GM21381 (cell line): Measurements from ENCODE around the gene RAVER2.
"Not testable (repeated sequence)": the region's sequence is repeated elsewhere in the genome, so short reads cannot be mapped to it uniquely, and the experiment has no call there.

Experiments
- ATAC-seq: cut with Tn5 transposase; IDR thresholded peaks from one replicate; pipeline ENCODE4 v1.9.1; 2021; ENCODE audit warnings: mild to moderate bottlenecking, moderate library complexity; ENCODE audit not compliant: unreplicated experiment

Gene RAVER2

DNA sequence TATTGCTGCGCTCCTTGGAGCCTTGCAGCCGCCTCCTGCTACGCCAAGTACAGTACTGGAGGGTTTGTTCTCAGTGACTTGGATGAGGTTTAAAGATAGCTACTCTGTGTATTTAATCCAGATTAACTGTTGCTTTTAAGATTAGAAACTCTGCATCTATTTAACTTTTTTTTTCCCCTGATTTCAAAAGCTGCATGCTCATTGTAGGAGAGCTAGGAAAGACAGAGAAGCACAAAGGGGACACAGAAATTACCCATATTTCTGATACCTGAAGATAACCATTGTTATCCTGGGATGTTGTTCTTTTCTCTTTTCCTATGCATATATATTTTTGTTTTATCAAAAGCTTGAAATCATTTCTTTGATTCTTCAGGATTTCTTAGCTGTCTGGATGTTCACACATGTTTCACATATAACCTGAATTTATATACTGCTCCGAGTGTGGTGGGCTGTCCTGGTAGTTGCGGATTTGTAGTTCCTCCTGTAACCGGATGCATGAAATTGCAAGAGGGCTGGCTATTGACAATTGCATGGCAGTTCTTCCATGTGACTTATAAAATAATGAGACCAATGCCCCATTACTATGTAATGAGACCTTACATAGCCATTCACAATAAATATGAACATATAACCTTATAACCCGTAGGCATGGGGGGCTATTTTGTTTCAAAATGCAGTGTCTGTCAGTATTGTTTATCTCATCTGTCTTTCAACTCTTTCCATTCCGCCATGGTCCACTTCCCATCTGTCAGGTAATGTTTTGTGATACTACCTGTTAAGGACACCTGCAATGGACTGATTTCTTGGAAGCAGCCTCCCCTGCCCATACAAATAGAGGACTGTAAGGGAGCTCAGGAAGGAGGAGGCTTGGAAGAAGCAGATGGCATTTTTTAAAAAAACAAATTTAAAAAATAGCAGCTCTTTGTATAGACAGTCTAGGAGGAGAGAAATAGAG lies 1.4 kb downstream of the RAVER2 start:
- no peak for ATAC-seq

GRCh38 chr1:64748222-64748621 lies 3.3 kb downstream of the RAVER2 start:
- no peak for ATAC-seq

DNA sequence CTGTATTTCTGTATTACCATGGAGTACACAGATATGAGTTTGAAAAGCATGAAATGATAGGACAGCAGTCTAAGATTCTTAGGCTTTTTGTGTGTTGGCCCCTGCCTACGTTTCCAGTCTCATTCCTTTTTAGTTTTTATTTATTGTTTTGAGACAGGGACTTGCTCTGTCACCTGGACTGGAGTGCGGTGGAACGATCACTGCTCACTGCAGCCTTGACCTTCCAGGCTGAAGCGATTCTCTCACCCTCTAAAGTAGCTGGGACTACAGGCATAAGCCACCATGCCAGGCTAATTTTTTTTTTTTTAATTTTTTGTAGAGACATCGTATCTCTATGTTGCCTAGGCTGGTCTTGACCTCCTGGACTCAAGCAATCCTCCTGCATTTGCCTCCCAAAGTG lies 3.8 kb downstream of the RAVER2 start:
- no peak for ATAC-seq

- ATAC-seq, result no peak
Observed at GRCh38 chr1:64750092-64750491, 5.2 kb downstream of the RAVER2 start.

DNA sequence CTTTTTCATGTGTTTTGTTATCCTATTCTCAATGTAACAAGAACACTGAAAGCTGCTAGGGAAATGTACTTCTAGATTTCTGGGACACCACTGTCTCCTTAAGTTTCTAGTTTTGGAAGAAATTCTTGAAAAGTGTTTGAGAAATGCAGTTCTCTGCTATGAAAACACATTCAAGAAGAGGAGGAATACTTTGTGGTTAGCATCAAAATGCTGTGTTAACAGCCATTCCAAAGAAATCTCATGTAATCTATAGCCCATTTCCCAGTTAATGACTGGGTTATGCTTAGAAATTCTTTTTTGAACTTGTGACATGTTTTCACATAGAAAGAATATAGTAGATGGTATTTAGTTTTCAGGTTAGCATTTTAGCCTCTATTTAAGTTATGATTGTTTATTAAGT lies 6.0 kb downstream of the RAVER2 start:
- ATAC-seq, result no peak

DNA sequence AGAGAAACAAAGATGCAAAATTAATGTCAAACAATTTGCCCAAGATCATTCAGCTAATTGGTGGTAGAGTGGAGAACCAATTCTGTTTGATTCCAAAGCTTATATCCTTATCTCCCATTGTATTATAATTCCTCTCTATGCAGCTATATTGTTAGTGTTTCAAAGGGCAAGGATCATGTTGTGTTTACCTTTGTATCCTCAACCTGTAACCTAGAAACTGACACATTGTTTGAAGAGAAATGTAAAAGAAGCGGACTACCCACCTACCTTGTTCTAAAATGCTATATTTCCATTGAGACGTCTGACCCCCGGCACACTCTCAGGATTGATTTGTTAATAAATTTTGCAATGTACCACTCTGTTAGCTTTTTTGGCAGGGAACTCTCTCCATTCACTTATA lies 9.3 kb downstream of the RAVER2 start:
- ATAC-seq, result no peak

DNA sequence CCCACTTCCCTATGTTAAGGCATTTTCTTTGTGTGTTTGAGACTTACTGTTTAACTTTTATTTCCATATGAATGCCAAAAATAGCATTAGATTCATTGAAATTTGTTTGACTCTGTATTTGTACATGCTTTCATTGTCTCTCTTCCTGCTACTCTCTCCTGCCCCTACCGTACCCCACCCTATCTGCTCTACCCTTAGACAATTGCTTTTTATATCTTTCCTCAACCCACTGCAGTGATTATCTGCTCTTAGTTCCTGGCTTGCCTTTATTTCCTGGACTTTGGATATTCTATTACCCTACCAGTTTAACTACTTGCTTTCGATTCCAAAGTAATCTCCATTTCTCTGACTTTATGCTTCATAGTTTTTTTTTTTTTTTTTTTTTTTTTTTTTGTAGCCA lies 10.5 kb downstream of the RAVER2 start:
- no peak for ATAC-seq

DNA sequence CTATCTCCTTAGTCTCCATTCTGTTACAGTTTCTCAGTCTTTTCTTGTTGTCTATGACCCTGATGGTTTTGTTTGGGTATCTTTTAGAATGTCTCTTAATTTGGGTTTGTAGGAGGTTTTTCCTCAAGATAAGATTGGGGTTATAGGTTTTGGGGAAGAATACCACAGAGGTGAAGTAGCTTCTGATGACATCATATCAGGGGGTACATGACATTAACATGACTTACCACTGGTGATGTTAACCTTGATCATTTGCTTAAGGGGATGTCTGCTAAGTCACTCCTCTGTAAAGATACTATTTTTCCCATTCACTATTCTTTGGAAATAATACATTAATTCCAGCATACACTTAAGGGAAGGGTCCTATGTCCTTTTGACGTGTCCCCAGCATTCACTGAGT lies 11.9 kb downstream of the RAVER2 start:
- ATAC-seq, result no peak

DNA sequence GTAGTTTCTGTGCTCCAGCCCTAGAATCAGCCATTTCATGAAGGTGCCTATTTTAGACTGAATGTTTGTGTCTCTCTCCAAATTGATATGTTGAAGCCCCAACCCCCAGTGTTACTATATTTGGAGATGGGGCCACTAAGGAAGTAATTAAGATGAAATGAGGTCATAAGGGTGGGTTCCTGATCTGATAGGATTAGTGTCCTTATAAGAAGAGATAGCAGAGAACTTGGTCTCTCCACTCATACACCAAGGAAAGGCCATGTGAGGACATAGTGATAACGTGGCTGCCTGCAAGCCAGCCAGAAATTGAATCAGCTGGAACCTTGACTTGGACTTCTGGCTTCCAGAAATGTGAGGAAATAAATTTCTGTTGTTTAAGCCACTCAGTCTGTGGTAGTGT lies 12.3 kb downstream of the RAVER2 start:
- ATAC-seq, result no peak

DNA sequence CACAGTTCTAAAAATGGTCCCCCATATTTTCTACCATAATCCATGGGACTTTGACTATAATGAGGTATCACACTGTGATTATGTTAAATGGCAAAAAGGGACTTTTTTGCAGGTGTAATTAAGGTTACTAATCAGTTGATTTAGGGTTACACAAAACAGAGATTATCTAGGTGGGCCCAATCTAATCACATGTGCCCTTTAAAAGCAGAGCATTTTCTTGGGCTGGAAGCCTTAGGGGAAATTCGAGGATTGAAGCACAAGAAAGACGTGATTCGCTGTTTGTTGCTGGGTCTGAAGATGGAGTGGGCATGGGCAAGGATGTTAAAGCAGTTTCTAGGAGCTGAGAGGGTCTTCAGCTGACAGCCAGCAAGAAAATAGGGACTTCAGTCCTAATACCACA lies 13.4 kb downstream of the RAVER2 start:
- no peak for ATAC-seq

DNA sequence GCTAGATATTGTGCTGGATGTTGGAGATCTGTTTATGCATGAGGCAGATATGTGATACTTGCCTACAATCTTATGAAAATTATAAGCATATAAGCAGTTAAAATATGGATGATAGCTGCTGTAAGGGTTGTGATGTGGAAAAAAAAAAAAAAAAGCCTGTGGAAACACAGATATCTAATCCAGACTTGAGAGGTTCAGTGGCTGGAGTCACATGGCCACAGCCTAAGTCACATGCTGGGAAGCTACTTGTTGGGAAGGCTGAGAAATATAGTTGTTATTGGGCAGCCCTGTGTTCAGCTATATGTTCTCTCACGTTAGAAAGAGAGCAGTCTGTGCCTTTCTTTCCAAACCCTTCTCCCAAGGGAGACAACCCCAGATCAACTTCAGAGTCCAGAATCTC lies 15.1 kb downstream of the RAVER2 start:
- no peak for ATAC-seq

DNA sequence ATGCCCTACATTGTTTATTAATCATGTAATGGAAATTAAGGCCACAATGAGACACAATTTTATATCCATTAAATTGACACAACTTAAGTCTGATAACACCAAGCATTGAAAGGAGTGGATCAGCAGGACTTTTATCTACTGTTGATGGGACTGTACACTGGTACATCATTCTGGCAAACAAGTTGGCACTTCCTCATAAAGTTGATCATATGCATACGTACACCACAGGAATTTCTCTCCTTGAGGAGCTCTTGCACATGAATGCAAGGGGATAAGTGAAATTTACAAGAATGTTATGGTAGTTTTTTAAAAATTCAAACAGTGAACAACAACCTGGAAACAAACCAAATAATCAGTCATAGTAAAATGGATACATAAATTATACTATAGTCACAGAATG lies 20.1 kb downstream of the RAVER2 start:
- ATAC-seq, result no peak

- ATAC-seq, result no peak
Observed at GRCh38 chr1:64765826-64766225, 21.0 kb downstream of the RAVER2 start.

GRCh38 chr1:64766429-64766828 lies 21.6 kb downstream of the RAVER2 start:
- no peak for ATAC-seq

DNA sequence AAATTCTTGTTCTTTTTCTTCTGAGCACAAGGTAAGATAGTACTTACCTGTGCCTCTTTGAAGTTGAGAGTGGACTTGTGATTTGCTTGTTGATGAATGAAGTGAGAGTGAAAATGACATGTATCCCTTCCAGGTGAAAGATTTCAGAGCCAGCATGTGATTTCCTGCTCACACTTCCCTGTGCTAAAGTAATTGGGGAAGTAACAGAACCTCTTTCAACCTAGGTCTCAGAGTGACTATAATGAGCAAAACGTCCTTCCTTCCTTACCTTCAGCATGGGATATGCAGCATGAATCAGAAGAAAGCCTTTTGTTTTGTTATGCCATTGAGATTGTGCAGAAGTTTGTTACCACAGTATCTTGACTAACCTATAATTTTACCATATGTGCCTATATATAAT lies 24.6 kb downstream of the RAVER2 start:
- ATAC-seq, result no peak

DNA sequence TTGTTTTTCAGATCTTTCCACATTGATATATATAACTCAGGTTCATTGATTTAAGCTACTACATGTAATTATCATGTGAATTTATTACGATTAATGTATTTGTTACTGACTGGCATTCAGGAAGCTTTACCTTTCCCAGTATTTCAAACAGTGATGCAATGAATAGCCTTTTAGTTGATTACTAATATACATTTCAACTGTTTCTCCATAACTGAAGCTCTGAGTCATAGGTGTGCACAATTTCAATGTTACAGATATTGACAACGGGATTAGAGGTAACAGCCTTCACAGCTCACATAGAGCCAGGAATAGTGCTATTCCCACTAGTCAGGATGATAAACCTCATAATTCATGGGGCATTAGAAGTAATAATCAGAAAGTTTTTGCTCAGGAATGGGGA lies 25.1 kb downstream of the RAVER2 start:
- ATAC-seq, result no peak

- ATAC-seq, result not testable (repeated sequence)
Observed at GRCh38 chr1:64773306-64773705, 28.4 kb downstream of the RAVER2 start.

DNA sequence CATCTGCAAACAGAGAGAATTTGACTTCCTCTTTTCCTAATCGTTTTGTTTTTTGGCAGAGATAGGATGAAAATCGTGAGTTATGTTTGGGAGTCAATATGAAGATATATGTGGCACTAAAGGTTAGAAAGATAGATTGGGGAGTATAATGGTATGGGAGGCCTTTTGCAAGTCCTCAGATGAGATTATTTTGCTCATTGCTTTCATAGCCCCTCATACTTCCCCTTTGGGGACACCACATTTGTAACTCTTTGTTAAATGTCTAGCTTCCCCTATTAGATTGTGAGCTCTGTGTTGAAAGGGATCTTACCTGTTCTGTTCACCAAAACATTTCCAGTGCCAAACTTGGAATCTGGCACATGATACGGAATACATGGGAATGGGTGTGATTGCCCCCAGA lies 30.2 kb downstream of the RAVER2 start:
- no peak for ATAC-seq

DNA sequence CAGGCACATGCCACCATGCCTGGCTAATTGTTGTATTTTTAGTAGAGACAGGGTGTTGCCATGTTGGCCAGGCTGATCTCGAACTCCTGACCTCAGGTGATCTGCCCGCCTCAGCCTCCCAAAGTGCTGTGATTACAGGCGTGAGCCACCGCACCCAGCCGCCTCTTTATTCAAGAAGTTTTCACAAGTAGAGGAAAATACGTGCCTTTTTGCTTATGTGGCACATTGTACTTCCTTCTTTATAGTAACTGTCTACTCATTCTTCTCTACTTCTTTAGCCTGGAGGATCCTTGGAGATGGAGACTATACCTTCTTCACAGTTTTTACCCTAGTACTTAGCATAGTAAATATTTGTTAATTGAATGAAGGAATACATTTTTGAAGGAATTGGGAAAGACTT lies 37.2 kb downstream of the RAVER2 start:
- not testable (repeated sequence) for ATAC-seq

- ATAC-seq, result not testable (repeated sequence)
Observed at GRCh38 chr1:64782848-64783247, 38.0 kb downstream of the RAVER2 start.

- no peak for ATAC-seq
Observed at GRCh38 chr1:64790832-64791487, 46.1 kb downstream of the RAVER2 start.

- no peak for ATAC-seq
Observed at GRCh38 chr1:64798872-64799271, 54.0 kb downstream of the RAVER2 start.
